Heart left ventricle (tissue), 16 donors: Measurements from ENCODE around the gene ACAP1. TPM values are rescaled to one million over a fixed set of nuclear protein-coding genes. Genes with fewer than 3 reads are reported as not detected.
A peak's percentile ranks its signal among the peaks of the same experiment; 100 is the strongest.

Experiments used
- ATAC-seq, 4 donors: fragments of 200-7000 bp; cut with Tn5 transposase; one replicate each; pipeline ENCODE4 v1.9.1; 2020 to 2022; ENCODE audit warnings: moderate library complexity in 4 of 4, mild to moderate bottlenecking in 3 of 4, moderate number of reproducible peaks in 1 of 4
- DNase-seq, 5 donors: peaks; one replicate each; pipeline ENCODE4 v3.0.0-alpha.2; 2020
- H3K27ac ChIP-seq, 12 donors: fragments of 200-600 bp; sonication (generic) in 4 of 12; one replicate each; pipeline versions ENCODE4 v1.5.0 to v1.8.0; 2016 to 2022; ENCODE audit warnings: mild to moderate bottlenecking in 2 of 12
- H3K27me3 ChIP-seq, 9 donors: fragments of 200-600 bp; sonication (generic) in 2 of 9; one replicate each; pipeline versions ENCODE4 v1.5.1 to v1.8.0; 2016 to 2022; ENCODE audit warnings: mild to moderate bottlenecking in 3 of 9
- H3K36me3 ChIP-seq, 9 donors: fragments of 200-600 bp; sonication (generic) in 2 of 9; one replicate each; pipeline versions ENCODE4 v1.5.0 to v1.8.0; 2018 to 2022; ENCODE audit warnings: mild to moderate bottlenecking in 2 of 9
- H3K4me1 ChIP-seq, 12 donors: fragments of 200-600 bp; sonication (generic) in 4 of 12; one replicate each; pipeline versions ENCODE4 v1.5.0 to v1.8.0; 2016 to 2022; ENCODE audit warnings: mild to moderate bottlenecking in 3 of 12
- H3K4me3 ChIP-seq, 12 donors: fragments of 200-600 bp; sonication (generic) in 4 of 12; one replicate each; pipeline versions ENCODE4 v1.5.0 to v1.8.0; 2017 to 2022; ENCODE audit warnings: mild to moderate bottlenecking in 9 of 12, moderate library complexity in 4 of 12
- H3K9me3 ChIP-seq, 12 donors: fragments of 200-600 bp; sonication (generic) in 4 of 12; one replicate each; pipeline versions ENCODE4 v1.5.0 to v1.8.0; 2016 to 2022; ENCODE audit warnings: mild to moderate bottlenecking in 1 of 12
- CTCF ChIP-seq, 12 donors: fragments of 200-600 bp; sonication (generic) in 4 of 12; IDR thresholded peaks; one replicate each; pipeline versions ENCODE4 v1.5.0 to v1.8.0; 2018 to 2022; ENCODE audit warnings: antibody characterized with exemption in 12 of 12, mild to moderate bottlenecking in 5 of 12
- POLR2A ChIP-seq, 2 donors: fragments of 450-650 bp; IDR thresholded peaks; one replicate each; pipeline ENCODE4 v1.6.1; 2017; ENCODE audit warnings: antibody characterized with exemption in 2 of 2, mild to moderate bottlenecking in 2 of 2, moderate library complexity in 2 of 2
- WGBS, 4 donors: extraction: QIAGEN DNeasy Blood & Tissue Kit in 2 of 4; methylation state at CpG; one replicate each; pipeline versions ENCODE4 v1.1.5 to v1.1.7; 2013 to 2018; 5-methylcytosine and 5-hydroxymethylcytosine counted together
- intact Hi-C, 10 donors: fragments of 100-400 bp; cut with DNase I; formaldehyde crosslinking; loops; one replicate each; pipeline versions ENCODE4 v1.11.1 to v1.14.2; 2022
- polyA plus RNA-seq, 2 donors: library from polyadenylated mRNA; stranded (reverse); fragments of 200-250 nt; gene quantifications; one replicate each; pipeline ENCODE4 v1.2.3, GENCODE V29; 2013
- total RNA-seq, 9 donors: library from RNA; depleted of rRNA in 2 of 9; stranded (reverse); fragments of >200 nt in 2 of 9; fragmentation: NEBNext Ultra II Directional in 3 of 9; extraction: Animal tissue kit (Norgen Biotek cat#: 25700) in 3 of 9; gene quantifications; one replicate each; pipeline versions ENCODE4 v1.1.0 to v1.2.4, GENCODE V29; 2016 to 2023
- donor health status: ischemic (EF 13 %, LVEDD 7.1; RV severe dilation, severe dysfunction).
- donor health status: healthy with polysubstance abuse.
- donor health status: DM: no; HTN: yes; CAD: no.
- donor health status: DM: no; HTN: no; CAD: no.
- donor health status: ischemic (EF 25% LVEDD 6.9; RV normal size, moderate dysfunction).
- donor health status: ischemic (EF 25% LVEDD 5.7; RV mildly dilated, moderate dysfunction).
- donor health status: healthy.
- donor health status: DM: yes; HTN: yes; CAD: no.
- donor health status: ischemic (EF 35%, LVEDD 5.7; RV mildly dilated, moderate dysfunction).
- donor health status: nonischemic (EF 11% LVEDD 7.7; RV severe dilation, severe dysfunction).
- donor health status: DM: yes; HTN: yes; CAD: no.
- donor health status: PGD.
- donor health status: ischemic (EF 29% LVEDD 5.4; RV normal size, mild dysfunction).
- donor health status: nonischemic (EF 23%, LVEDD 6.1; RV moderate dilation, normal function).

The ACAP1 gene
- total and polyA plus RNA-seq, 11 donors: 0.88 to 24.2 (median 9.0) TPM

GRCh38 chr17:7311110-7311705 lies 25.1 kb upstream of the ACAP1 start:
- Histone ChIP-seq H3K27ac (no peak overlapping the region), H3K4me1 (peaks cover 7 to 73% (median 55%) of the 10 kb centered on the region in 12 donors), H3K9me3 (no peaks in the 10 kb centered on the region), H3K4me3 (no peak overlapping the region), H3K36me3 (peaks cover 3 to 56% (median 50%) of the 10 kb centered on the region in 9 donors), H3K27me3 (no peaks in the 10 kb centered on the region)
- 72 to 83% (median 81%) methylated on average over 7 of the region's 7 CpGs for WGBS, 4 donors
- no peak for TF ChIP-seq POLR2A (IDR thresholded peaks at IDR 0.05)
- no peak for TF ChIP-seq CTCF (IDR thresholded peaks at IDR 0.05)
- DNase-seq: no peak
- intact Hi-C loops: no loop called here
- ATAC-seq: no peak

GRCh38 chr17:7312432-7313087 lies 23.8 kb upstream of the ACAP1 start:
- Histone ChIP-seq H3K4me1 (peaks cover 7 to 69% (median 51%) of the 10 kb centered on the region in 12 donors), H3K27ac (peak overlapping the region in 1 of 12 donors; percentile 98), H3K4me3 (no peak overlapping the region), H3K9me3 (no peaks in the 10 kb centered on the region), H3K27me3 (no peaks in the 10 kb centered on the region), H3K36me3 (peaks cover 3 to 69% (median 63%) of the 10 kb centered on the region in 9 donors)
- TF ChIP-seq CTCF (IDR thresholded peaks at IDR 0.05): no peak
- TF ChIP-seq POLR2A (IDR thresholded peaks at IDR 0.05): no peak
- 71 to 78% (median 73%) methylated on average over 7 of the region's 7 CpGs for WGBS, 4 donors
- DNase-seq: no peak
- ATAC-seq: no peak
- intact Hi-C loops: no loop called here

GRCh38 chr17:7313088-7313889 lies 23.0 kb upstream of the ACAP1 start:
- Histone ChIP-seq H3K36me3 (peaks cover 3 to 76% (median 71%) of the 10 kb centered on the region in 9 donors), H3K4me3 (peak overlapping the region in 1 of 12 donors; percentile 83), H3K4me1 (peaks cover 7 to 65% (median 50%) of the 10 kb centered on the region in 12 donors), H3K27me3 (no peaks in the 10 kb centered on the region), H3K27ac (peak overlapping the region in 5 of 12 donors; percentile 0 to 98 (median 20)), H3K9me3 (no peaks in the 10 kb centered on the region)
- DNase-seq (no peak), ATAC-seq (no peak)
- TF ChIP-seq POLR2A (IDR thresholded peaks at IDR 0.05) (no peak), CTCF (IDR thresholded peaks at IDR 0.05) (peak in 2 of 12 donors; percentile 11 to 15)
- 87 to 90% (median 89%) methylated on average over 7 of the region's 7 CpGs for WGBS, 4 donors
- intact Hi-C loops: no loop called here
